Measurements from ENCODE around the gene IL20RB.
"Not testable (repeated sequence)": the region's sequence is repeated elsewhere in the genome, so short reads cannot be mapped to it uniquely, and the experiment has no call there.

The IL20RB gene

DNA sequence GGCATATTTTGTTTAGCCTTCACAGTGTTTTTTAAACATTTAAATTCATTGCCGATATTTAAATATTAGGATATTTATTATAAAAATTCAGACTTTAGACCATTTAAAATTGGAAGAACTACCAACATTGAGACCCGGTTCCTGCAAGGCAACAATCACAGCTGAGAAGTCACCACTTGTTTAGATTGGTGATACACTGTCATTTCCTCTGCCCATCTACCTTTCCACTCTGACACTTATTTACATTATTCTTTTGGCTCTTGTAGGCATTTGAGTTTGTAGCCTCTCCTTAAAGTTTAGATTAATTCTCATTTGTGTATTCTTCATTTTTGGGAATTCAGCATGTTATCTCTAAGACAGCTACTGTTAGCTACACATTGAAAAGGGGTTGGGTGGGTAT is 10.3 kb upstream of the IL20RB start:
- FAIRE-seq = no peak

GRCh38 chr3:136949146-136949545 is 8.6 kb upstream of the IL20RB start:
- no peak for FAIRE-seq

DNA sequence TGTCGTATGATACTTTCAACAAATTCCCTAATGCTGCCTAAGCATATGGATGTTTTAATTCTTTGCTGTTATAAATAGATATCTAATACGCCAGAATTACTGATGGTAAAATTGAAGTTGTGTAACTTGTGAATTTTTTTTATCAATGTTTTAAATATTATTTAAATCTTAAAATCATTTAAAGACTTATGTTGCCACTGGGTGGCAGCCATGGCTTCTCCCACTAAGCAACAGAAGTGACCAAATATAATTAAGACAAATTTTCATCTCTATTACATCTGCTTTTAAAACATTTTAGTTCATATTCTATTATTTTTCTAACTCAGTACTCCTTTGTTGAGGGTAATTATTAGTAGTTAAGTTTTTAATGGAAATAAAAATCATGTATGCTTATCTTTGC is 8.1 kb upstream of the IL20RB start:
- peak; percentile 92 for FAIRE-seq

DNA sequence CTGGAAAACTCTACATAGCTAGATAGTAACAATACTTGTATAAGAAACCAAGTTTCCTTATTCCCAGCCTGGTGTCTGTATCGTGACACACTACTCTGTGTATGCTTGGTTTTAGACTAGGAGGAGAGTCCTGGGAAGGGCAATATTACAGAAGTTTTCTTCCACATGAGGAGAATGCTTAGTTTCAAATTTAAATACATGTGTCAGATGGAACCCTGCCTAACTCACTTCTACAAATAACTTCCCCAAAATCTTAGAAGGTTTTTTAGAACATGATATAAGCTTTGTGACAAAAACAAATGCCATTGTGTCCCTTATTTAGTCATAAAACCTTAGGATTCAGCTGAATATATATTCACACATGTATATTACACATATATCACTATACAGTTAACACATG is 7.2 kb upstream of the IL20RB start:
- no peak for FAIRE-seq

DNA sequence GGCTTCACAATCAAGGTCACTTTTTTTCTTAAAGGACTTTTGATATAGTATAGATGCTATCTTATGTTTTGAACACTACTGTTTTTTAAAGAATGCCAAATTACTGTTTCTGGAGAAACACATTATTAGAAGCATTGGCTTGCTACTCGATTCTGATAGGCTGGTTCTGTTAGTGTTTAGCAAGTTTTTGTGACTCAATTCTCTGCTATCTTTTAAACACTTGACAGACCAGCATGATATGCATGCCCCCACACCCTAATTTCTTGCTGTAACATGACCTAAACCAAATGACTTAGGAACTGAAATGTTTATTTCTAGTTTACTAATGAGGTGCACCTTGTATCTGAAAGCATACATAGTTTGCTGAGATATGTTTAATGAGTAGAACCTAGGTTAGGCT is 5.5 kb upstream of the IL20RB start:
- FAIRE-seq = no peak

- no peak for FAIRE-seq
Measured at GRCh38 chr3:136954251-136954650, 3.5 kb upstream of the IL20RB start.

- no peak for FAIRE-seq
Measured at GRCh38 chr3:136954980-136955780, 2.6 kb upstream of the IL20RB start.

GRCh38 chr3:136955813-136956212 is 2.0 kb upstream of the IL20RB start:
- FAIRE-seq = no peak

- peak; percentile 13 for FAIRE-seq
Measured at GRCh38 chr3:136956971-136957370, 812 bp upstream of the IL20RB start.

GRCh38 chr3:136958939-136959338 is 1.2 kb downstream of the IL20RB start:
- FAIRE-seq = no peak

DNA sequence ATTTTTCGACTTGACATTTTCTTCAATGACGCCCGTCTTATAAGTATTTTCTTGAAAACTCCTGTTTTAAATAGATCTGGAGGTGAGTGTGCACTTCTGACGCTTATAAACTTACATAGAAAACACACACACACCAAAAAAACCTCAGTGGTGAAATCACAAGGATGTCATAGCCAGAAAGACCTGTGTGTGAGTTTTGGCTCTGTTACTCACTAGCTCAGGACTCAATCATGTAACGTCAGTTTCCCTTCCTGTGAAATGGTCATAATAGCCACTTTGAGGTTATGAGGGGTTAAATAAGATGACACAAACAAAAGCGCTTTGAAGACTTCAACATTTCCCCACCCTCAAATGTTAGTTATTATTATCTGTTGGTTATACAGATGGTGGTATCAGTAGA is 1.8 kb downstream of the IL20RB start:
- no peak for FAIRE-seq

DNA sequence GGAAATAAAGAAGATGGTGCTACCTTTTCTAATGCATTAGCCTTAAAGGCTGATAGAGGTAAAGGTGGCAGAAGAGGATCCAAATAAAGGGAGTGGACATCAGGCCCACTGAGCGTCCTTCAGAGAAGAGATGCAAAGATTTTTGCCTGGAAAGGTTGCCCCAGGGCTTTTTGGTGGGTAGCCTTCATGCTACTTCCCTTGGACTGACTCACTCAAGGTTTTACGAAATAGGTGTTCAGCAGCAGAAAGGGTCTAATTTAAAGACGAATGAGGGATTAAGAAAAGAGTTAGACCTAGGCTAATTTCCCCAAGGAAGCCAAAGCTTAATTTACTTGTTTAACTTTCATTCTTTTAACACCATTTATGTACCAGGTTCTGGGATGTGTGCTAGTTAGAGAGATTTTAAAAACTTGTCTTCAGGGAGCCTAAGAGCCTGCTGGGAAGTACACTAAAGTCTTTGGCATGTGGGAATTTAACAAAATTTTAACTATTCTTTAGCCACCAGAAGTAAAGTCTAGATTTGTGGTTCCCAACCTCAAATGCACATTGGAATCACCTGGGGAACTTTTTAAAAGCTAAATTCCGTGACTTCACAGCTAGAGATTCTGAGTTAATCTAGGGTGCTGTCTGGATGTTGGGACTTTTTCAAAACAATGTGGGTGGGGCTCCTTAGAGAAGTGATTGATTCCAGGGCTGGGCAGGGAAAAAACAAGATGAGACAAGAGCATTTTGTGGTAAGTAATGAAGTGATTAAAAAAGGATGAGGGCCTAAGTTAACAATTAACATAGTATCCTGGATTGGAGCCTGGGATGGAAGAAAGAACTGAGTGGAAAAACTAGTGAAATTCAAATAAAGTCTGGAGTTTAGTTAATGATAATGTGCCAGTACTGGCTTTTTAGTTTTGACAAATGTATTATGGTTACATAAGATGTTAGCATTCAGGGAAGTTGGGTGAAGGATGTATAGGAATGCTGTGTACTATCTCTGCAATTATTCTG is 3.4 kb downstream of the IL20RB start:
- no peak for FAIRE-seq

GRCh38 chr3:136962927-136963326 is 5.1 kb downstream of the IL20RB start:
- no peak for FAIRE-seq

DNA sequence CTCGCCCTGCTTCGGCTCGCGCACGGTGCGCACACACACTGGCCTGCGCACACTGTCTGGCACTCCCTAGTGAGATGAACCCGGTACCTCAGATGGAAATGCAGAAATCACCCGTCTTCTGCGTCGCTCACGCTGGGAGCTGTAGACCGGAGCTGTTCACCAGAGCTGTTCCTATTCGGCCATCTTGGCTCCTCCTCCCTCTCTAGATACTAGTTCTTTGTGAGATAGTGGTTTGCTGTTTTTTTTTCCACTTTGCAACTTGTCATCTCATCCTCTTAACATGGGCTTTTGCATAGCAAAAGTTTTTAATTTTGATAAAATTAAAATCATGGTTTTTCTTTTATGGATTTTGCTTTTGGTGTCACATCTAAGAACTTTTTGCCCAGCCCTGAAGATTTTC is 11.8 kb downstream of the IL20RB start:
- FAIRE-seq = not testable (repeated sequence)

DNA sequence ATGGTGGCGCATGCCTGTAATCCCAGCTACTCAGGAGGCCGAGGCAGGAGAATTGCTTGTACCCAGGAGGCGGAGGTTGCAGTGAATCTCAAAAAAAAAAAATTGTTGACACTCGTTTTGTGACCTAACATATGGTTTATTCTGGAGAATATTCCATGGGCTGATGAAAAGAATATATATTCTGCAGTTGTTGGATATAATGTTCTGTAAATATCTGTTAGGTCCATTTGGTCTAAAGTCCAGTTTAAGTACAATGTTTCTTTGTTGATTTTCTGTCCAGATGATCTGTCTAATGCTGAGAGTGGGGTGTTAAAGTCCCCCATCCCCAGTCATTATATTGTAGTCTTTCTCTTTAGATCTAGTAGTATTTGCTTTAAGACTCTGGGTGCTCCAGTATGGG is 15.6 kb downstream of the IL20RB start:
- FAIRE-seq = no peak

- no peak for FAIRE-seq
Measured at GRCh38 chr3:136974670-136975069, 16.9 kb downstream of the IL20RB start.

- no peak for FAIRE-seq
Measured at GRCh38 chr3:136979204-136979603, 21.4 kb downstream of the IL20RB start.

GRCh38 chr3:136979684-136980083 is 21.9 kb downstream of the IL20RB start:
- FAIRE-seq = no peak

GRCh38 chr3:136982033-136982432 is 24.2 kb downstream of the IL20RB start:
- no peak for FAIRE-seq

GRCh38 chr3:136982520-136983138 is 24.8 kb downstream of the IL20RB start:
- FAIRE-seq = no peak

DNA sequence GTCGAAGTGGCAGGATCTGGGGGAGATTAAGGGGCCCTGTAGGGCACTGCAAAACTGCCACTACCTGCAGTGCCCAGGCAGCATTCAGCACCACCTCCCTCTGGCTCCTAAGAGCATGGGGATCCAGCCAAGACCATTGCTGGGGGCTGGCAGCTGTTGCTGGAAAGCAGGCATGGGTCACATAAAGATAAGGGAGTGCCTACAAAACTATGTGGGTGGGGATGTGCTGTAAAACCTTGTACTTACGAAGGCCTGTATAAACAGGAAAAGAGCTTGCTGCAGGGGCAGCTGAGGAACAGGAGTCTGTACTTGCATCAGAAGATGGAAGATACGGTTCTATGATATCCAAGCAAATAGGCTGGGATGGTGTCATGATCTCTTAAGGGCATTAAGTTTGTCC is 27.1 kb downstream of the IL20RB start:
- no peak for FAIRE-seq

DNA sequence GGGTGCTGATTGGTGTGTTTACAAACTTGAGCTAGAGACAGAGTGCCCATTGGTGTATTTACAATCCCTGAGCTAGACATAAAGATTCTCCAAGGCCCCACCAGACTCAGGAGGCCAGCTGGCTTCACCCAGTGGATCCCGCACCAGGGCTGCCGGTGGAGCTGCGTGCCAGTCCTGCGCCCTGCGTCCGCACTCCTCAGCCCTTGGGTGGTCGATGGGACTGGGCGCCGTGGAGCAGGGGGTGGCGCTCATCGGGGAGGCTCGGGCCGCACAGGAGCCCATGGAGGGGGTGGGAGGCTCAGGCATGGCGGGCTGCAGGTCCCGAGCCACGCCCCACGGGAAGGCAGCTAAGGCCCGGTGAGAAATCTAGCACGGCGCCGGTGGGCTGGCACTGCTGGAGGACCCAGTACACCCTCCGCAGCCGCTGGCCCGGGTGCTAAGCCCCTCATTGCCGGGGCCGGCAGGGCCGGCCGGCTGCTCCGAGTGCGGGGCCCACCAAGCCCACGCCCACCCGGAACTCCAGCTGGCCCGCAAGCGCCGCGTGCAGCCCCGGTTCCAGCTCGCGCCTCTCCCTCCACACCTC is 29.7 kb downstream of the IL20RB start:
- not testable (repeated sequence) for FAIRE-seq

DNA sequence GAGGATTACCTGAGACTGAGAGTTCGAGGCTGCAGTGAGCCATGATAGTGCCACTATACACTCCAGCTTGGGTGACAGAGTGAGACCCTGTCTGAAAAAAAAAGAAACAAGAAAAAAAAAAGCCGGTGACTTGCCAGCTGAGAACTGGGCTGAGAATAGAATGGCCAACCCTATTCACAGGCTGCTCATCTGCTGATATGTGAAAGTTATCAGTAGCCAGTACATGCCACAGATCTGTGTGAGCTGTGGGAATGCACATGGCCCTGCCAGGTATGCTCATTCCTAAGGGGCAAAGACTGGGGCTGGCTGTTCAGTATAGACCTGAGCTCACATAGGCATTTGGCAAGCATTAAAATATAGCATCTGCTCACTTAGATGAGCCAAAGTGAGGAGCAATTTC is 30.9 kb downstream of the IL20RB start:
- FAIRE-seq = no peak
